ACC112 (cell line): ENCODE measurements around the gene RAB29.
A peak's percentile ranks its signal among the peaks of the same experiment; 100 is the strongest.
"Not testable (repeated sequence)": the region's sequence is repeated elsewhere in the genome, so short reads cannot be mapped to it uniquely, and the experiment has no call there.

Source experiments
- H2AFZ ChIP-seq: fragments of 200-600 bp; sonication (generic); one replicate; pipeline ENCODE4 v1.6.0; 2017; ENCODE audit warnings: antibody characterized with exemption, low read length; ENCODE audit not compliant: unreplicated experiment
- H3K27ac ChIP-seq: fragments of 200-600 bp; sonication (generic); 2 replicates; pipeline ENCODE4 v1.5.1; 2014; ENCODE audit warnings: low read depth, mild to moderate bottlenecking, antibody characterized with exemption, low read length, moderate library complexity
- H3K27me3 ChIP-seq: fragments of 200-600 bp; sonication (generic); 2 replicates; pipeline ENCODE4 v1.6.1; 2014; ENCODE audit warnings: mild to moderate bottlenecking, antibody characterized with exemption, low read length, moderate library complexity, mixed read lengths; ENCODE audit not compliant: insufficient read depth
- H3K36me3 ChIP-seq: fragments of 200-600 bp; sonication (generic); 2 replicates; pipeline ENCODE4 v1.6.1; 2016; ENCODE audit warnings: mild to moderate bottlenecking, antibody characterized with exemption, low read length, moderate library complexity, mixed read lengths; ENCODE audit not compliant: insufficient read depth
- H3K4me1 ChIP-seq: fragments of 200-600 bp; sonication (generic); one replicate; pipeline ENCODE4 v1.6.1; 2016; ENCODE audit warnings: low read length, mixed read lengths; ENCODE audit not compliant: insufficient read depth, unreplicated experiment, control insufficient read depth
- H3K4me3 ChIP-seq: fragments of 200-600 bp; sonication (generic); 2 replicates; pipeline ENCODE4 v1.5.1; 2014; ENCODE audit warnings: mild to moderate bottlenecking, low read depth, low read length
- H3K79me2 ChIP-seq: fragments of 200-600 bp; sonication (generic); one replicate; pipeline ENCODE4 v1.6.0; 2016; ENCODE audit warnings: low read length; ENCODE audit not compliant: control insufficient read depth, unreplicated experiment, insufficient read depth

RAB29 gene, protein sequence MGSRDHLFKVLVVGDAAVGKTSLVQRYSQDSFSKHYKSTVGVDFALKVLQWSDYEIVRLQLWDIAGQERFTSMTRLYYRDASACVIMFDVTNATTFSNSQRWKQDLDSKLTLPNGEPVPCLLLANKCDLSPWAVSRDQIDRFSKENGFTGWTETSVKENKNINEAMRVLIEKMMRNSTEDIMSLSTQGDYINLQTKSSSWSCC

DNA sequence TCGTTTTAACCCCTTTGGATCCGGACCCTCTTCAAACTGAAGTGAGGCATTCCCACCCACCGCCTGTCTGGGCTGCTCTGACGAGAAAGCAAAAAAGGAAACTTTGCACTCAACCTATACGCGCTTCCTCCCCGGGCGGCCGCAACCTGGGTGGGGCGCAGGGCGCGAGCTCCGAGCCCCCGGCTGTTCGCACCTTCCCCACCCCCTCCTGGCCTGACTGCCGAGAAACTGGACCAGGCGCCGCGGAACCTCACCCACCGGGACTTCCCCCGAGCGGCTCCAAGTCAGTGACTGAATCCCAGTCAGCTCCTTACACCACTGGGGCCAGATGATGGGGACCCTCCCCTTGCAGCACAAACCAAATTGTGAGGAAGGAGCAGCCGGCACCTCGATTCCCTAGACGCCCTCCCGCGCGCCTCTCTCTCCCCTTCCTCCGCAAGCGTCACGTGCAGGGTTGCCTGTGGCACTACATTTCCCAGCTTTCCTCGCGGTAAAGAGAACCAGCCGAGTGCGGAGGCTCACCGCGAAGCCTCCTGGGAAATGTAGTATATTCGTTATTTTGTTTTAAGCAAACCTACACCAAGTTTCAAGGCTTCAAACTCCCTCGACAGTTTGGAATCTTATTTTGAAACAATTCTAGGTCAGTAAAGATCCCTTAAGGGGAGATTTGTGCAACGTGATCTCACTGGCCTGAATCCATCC lies at the start of gene RAB29:
RAB29 (minus strand) TSS at position 468 of the 702 bp plus-strand sequence. CDS start 526 bp downstream, outside the sequence.
- peaks cover 14% of the 10 kb centered on the region for H3K4me1 ChIP-seq
- H3K27ac ChIP-seq = peak within 1 kb of the TSS; percentile 78

DNA sequence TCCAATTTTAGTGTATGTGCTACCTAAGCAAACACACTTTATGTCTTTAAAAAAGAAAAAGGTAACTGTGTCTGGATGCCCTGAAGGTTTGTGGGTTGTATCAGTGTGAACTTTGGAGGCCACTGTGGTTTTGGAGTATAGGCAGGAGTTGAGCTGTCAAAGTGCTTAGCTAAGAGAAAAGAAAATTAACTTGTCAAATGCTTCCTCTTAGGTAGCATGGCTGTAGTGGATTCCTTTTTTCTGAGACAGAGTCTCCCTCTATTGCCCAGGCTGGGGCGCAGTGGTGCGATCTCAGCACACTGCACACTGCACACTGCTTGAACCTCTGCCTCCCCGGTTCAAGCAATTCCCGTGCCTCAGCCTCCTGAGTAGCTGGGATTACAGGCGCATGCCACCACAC lies 48.9 kb upstream of the RAB29 start:
- H3K4me1 ChIP-seq = no peaks in the 10 kb centered on the region
- no peak overlapping the region for H2AFZ ChIP-seq
- H3K4me3 ChIP-seq = no peak overlapping the region
- no peaks in the 10 kb centered on the region for H3K79me2 ChIP-seq
- H3K36me3 ChIP-seq = no peaks in the 10 kb centered on the region
- peaks cover 17% of the 10 kb centered on the region for H3K27me3 ChIP-seq
- no peak overlapping the region for H3K27ac ChIP-seq

More for the DNA sequence above, at the start of gene RAB29:
- H3K4me3 ChIP-seq = peak within 1 kb of the TSS; percentile 78
- H3K27me3 ChIP-seq = no peaks in the 10 kb centered on the region
- peak within 1 kb of the TSS; percentile 74 for H2AFZ ChIP-seq
- peaks cover 6% of the 10 kb centered on the region; the same call in 1 of the 2 replicates for H3K36me3 ChIP-seq
- H3K79me2 ChIP-seq = peaks cover 6% of the 10 kb centered on the region

DNA sequence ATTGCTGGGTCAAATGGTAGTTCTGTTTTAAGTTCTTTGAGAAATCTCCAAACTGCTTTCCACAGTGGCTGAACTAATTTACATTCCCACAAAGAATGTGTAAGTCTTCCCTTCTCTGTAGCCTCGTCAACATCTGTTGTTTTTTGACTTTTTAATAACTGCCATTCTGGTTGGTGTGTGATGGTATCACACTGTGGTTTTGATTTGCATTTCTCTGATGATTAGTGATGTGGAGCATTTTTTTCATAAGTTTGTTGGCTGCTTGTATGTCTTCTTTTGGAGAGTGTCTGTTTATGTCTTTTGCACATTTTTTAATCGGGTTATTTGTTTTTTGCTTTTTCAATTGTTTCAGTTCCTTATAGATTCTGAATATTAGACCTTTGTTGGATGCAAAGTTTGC lies 48.0 kb upstream of the RAB29 start:
- not testable (repeated sequence) for H3K36me3 ChIP-seq, H3K79me2 ChIP-seq, H3K4me1 ChIP-seq, H2AFZ ChIP-seq, H3K4me3 ChIP-seq, H3K27ac ChIP-seq
- peaks cover 17% of the 10 kb centered on the region for H3K27me3 ChIP-seq

DNA sequence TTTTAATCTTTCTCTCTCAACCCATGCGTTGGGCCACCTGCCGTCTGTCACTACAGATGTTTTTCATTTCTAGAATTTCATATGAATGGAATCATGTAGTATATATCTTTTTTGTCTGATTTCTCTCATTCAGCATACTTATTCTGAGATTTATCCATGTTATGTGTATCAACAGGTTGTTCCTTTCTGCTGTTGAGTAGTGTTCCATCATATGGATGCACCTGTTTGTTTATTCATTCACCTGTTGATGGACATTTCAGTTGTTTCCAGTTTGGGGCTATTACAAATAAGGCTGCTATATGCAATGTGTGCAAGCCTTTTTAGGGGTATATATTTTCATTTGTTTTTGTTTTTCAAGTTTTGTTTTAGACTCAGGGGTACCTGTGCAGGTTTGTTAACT lies 47.1 kb upstream of the RAB29 start:
- no peaks in the 10 kb centered on the region for H3K4me1 ChIP-seq
- H3K4me3 ChIP-seq = no peak overlapping the region
- H3K27me3 ChIP-seq = peaks cover 14% of the 10 kb centered on the region
- no peaks in the 10 kb centered on the region for H3K79me2 ChIP-seq
- no peak overlapping the region for H2AFZ ChIP-seq
- no peak overlapping the region for H3K27ac ChIP-seq
- no peaks in the 10 kb centered on the region for H3K36me3 ChIP-seq

DNA sequence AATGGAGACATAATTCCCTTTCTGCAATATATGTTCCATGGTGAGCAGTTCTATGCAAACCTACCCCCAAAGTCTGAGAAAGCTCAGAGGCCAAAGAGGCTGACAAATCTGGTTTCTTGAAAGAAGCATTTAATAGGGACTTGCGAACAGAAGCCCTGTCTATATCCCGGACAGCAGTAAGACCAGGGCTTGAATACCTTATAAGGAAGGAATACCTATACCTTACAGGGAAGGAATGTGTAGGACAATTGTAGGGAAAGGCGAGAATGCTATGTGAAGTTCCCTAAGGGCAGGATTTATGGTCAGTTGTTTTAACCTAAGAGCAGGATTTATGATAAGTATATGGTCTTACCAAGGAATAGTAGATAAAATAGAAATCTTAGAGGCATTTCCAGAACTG lies 42.7 kb upstream of the RAB29 start:
- Histone ChIP-seq H2AFZ (no peak overlapping the region), H3K4me1 (peaks cover 8% of the 10 kb centered on the region), H3K27me3 (no peaks in the 10 kb centered on the region), H3K79me2 (peaks cover 3% of the 10 kb centered on the region), H3K4me3 (no peak overlapping the region), H3K27ac (no peak overlapping the region), H3K36me3 (no peaks in the 10 kb centered on the region)

DNA sequence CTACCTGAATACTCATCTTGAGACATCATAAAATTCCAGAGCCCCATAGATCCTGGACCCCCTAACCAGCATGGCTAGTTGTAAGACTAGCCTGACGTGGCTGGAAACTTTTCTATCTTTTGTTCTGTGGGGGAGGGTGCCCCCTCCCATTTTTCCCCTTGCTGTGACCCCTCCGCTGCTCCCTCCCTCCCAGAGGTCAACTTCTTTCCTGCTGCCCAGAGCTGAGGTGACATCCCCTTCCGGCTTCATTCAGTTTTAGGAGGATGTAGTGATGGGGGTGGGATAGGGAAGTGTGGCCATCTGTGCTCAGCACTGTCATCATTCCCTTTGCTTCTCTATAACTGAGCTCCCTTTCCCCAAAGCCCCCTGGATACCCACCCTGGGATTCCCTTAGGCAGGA lies 42.1 kb upstream of the RAB29 start:
- Histone ChIP-seq H3K27me3 (no peaks in the 10 kb centered on the region), H3K27ac (no peak overlapping the region), H3K4me1 (peaks cover 8% of the 10 kb centered on the region), H3K79me2 (peaks cover 5% of the 10 kb centered on the region), H3K4me3 (no peak overlapping the region), H2AFZ (no peak overlapping the region), H3K36me3 (no peaks in the 10 kb centered on the region)

DNA sequence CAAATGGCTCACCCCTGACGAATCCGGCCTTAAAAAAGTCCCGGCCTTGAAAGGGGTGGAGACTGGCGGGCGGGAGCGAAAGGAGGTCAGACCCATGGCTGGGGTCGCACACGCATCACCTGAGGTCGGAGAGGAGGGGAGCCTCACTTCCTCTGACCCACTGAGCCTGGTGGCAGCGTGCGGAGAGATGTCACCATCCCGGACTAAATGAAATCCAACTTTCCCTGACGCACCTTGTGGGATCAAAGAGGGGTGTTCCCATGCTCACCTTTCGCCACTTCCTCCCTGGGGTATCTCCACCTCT lies 38.4 kb upstream of the RAB29 start:
- Histone ChIP-seq H3K79me2 (peaks cover 33% of the 10 kb centered on the region), H3K27me3 (no peaks in the 10 kb centered on the region), H3K27ac (no peak overlapping the region), H3K4me1 (peaks cover 26% of the 10 kb centered on the region), H3K36me3 (peaks cover 8% of the 10 kb centered on the region; the same call in 1 of the 2 replicates), H2AFZ (peak overlapping the region; percentile 56), H3K4me3 (peak overlapping the region; percentile 79)

DNA sequence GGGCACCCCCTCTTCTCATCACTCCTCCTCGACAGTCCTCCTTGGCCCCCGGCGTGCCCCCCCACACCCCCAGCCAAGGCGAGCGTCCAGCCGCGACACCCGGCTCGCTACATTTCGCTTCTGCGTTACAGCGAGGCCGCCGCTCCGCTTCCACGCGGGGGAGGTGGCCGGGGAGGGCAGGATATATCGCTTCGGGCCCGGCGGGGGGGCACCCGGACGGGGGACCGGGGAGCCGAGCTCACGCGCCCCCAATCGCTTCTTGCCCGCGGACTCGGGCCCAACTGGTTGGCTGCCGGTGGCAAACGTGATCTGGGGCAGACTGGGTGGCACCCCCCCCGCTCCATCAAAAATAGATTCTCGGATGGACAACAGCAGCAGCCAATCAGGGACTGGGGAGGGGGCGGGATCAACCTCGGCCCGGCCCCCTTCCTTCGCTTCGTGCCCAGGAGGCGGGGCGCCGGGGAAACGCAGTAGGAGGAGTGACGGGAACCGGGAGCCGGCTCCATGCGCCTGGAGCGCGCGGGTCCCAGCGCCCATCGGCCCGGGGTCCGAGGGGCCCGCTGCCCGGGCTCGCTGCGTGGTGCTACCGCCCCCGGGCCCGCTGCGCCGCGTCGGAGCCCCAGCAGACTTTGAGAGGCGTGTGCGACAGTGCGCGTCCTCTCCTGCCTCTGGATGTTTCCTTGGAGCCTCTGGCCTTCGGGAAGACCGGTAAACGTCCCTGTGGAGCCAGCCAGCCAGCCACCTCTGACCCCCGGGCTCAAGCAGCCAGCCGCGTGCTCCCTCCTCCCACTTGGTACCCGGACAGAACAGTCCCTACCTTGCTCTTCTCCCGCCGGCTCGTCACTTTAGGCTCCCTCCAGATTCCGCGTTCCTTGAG lies 37.8 kb upstream of the RAB29 start, which contains the start of gene SLC41A1:
SLC41A1 (minus strand) TSS at position 321 of the 877 bp plus-strand sequence. CDS start 2,757 bp downstream, outside the sequence.
- Histone ChIP-seq H3K36me3 (peaks cover 8% of the 10 kb centered on the region; the same call in 1 of the 2 replicates), H3K27me3 (no peaks in the 10 kb centered on the region), H2AFZ (peak within 1 kb of the TSS; percentile 83), H3K4me1 (peaks cover 26% of the 10 kb centered on the region), H3K27ac (peak within 1 kb of the TSS; percentile 5; the same call in 1 of the 2 replicates), H3K79me2 (peaks cover 37% of the 10 kb centered on the region), H3K4me3 (peak within 1 kb of the TSS; percentile 79)

DNA sequence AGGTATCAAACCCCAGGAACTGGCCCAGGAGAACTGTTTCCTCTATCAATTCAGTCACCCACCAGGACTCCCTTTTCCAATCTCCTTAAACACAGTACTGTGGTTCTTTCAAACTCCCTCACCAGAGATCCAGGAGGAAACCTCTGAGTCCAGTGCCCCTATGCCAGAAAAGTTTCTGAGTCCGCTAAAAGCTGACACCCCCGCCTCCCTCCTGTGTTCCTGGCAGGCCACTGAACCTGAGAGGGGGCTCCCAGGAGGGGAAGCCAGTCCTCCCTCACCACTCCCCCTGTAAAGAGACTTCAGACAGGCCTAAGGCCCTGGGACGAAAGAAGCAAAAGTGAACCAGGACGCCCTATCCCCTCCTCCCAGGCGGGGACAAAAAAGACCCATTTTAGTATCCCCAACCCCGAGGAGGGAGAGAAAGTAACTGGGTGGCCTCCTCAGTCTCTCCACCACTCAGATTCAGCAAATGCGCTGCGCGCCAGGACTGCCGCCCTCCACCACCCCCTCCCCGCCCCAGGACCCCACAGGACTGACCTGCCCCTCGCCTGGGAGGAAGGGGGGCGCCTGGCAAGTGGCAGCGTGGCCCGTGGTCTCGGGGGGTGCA lies 37.1 kb upstream of the RAB29 start:
- H3K4me3 ChIP-seq = peak overlapping the region; percentile 79
- H3K27ac ChIP-seq = no peak overlapping the region; the same call in 1 of the 2 replicates
- H3K79me2 ChIP-seq = peaks cover 37% of the 10 kb centered on the region
- H3K27me3 ChIP-seq = no peaks in the 10 kb centered on the region
- peak overlapping the region; percentile 83 for H2AFZ ChIP-seq
- peaks cover 8% of the 10 kb centered on the region; the same call in 1 of the 2 replicates for H3K36me3 ChIP-seq
- H3K4me1 ChIP-seq = peaks cover 26% of the 10 kb centered on the region

DNA sequence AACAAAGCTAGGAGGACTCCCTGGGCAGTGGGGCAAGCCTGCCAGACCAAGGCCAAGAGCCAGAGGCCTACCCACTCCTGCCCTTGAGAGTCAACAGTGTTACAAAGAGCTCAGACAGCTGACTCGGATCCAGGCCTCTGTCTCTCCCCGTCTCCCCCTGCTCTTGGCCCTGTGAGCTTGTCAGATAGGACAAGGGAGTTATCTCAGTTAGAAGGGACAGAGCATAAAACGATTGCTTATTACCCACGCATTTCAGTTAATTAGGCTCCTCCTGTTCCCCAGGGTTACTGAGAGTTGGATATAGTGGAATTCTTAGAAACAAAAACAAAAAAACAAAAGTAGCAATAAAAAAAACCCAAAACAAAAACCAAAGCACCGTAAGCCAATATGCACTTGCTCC lies 36.4 kb upstream of the RAB29 start:
- no peaks in the 10 kb centered on the region for H3K27me3 ChIP-seq
- peaks cover 42% of the 10 kb centered on the region for H3K79me2 ChIP-seq
- peak overlapping the region; percentile 79 for H3K4me3 ChIP-seq
- peaks cover 8% of the 10 kb centered on the region; the same call in 1 of the 2 replicates for H3K36me3 ChIP-seq
- H3K4me1 ChIP-seq = peaks cover 26% of the 10 kb centered on the region
- H3K27ac ChIP-seq = no peak overlapping the region
- H2AFZ ChIP-seq = peak overlapping the region; percentile 13
